ENCODE results near the gene GLI3.

DNA sequence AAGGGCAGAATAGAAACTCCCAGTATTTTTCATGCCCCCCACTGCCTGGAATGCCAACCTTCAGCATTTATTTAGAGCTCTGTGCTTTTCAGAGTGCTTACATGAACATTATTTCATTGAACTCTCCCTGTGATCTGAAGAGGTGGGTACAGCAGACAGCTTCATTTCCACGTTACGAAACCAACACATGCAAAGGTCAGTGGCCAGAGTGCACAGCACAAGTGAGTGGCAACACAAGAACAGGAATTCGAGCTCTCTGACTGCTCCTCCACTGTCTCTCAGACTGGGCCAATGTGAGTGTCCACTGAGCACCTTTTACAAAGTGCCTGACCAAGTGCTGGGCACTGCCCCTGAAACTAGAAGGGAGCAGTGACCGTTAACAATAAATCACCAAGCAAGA lies 162.9 kb downstream of the GLI3 start:
- TF ChIP-seq FOS (IDR thresholded peaks at IDR 0.05; ENCODE audit: borderline replicate concordance, extremely low read depth, insufficient read length) (no peak), TAF1 (IDR thresholded peaks at IDR 0.05; ENCODE audit: borderline replicate concordance, low read depth, low read length) (no peak), POLR2AphosphoS5 (IDR thresholded peaks at IDR 0.05; ENCODE audit: low read length) (no peak), CBX5 (IDR thresholded peaks at IDR 0.05; ENCODE audit: low read depth) (no peak), EZH2 (IDR thresholded peaks at IDR 0.05; ENCODE audit: borderline replicate concordance, control insufficient read depth, low read depth, low read length) (no peak), NRF1 (conservative IDR thresholded peaks at IDR 0.05; ENCODE audit: low read depth, low read length) (no peak)
- TF ChIP-seq, protein P1, sequence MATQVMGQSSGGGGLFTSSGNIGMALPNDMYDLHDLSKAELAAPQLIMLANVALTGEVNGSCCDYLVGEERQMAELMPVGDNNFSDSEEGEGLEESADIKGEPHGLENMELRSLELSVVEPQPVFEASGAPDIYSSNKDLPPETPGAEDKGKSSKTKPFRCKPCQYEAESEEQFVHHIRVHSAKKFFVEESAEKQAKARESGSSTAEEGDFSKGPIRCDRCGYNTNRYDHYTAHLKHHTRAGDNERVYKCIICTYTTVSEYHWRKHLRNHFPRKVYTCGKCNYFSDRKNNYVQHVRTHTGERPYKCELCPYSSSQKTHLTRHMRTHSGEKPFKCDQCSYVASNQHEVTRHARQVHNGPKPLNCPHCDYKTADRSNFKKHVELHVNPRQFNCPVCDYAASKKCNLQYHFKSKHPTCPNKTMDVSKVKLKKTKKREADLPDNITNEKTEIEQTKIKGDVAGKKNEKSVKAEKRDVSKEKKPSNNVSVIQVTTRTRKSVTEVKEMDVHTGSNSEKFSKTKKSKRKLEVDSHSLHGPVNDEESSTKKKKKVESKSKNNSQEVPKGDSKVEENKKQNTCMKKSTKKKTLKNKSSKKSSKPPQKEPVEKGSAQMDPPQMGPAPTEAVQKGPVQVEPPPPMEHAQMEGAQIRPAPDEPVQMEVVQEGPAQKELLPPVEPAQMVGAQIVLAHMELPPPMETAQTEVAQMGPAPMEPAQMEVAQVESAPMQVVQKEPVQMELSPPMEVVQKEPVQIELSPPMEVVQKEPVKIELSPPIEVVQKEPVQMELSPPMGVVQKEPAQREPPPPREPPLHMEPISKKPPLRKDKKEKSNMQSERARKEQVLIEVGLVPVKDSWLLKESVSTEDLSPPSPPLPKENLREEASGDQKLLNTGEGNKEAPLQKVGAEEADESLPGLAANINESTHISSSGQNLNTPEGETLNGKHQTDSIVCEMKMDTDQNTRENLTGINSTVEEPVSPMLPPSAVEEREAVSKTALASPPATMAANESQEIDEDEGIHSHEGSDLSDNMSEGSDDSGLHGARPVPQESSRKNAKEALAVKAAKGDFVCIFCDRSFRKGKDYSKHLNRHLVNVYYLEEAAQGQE (IDR thresholded peaks at IDR 0.05; ENCODE audit: low read depth, low read length), result no peak
- TF ChIP-seq, protein P2, sequence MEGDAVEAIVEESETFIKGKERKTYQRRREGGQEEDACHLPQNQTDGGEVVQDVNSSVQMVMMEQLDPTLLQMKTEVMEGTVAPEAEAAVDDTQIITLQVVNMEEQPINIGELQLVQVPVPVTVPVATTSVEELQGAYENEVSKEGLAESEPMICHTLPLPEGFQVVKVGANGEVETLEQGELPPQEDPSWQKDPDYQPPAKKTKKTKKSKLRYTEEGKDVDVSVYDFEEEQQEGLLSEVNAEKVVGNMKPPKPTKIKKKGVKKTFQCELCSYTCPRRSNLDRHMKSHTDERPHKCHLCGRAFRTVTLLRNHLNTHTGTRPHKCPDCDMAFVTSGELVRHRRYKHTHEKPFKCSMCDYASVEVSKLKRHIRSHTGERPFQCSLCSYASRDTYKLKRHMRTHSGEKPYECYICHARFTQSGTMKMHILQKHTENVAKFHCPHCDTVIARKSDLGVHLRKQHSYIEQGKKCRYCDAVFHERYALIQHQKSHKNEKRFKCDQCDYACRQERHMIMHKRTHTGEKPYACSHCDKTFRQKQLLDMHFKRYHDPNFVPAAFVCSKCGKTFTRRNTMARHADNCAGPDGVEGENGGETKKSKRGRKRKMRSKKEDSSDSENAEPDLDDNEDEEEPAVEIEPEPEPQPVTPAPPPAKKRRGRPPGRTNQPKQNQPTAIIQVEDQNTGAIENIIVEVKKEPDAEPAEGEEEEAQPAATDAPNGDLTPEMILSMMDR (IDR thresholded peaks at IDR 0.05 in 2 of 3, conservative IDR thresholded peaks at IDR 0.05 in 1 of 3; ENCODE audit: control insufficient read depth in 2 of 3, extremely low read depth in 1 of 3, insufficient read depth in 1 of 3, low read depth in 3 of 3, low read length in 3 of 3), result no peak

All from GM12878 (cell line).